Gastrocnemius medialis (tissue), 4 donors: ENCODE data around the gene PIAS1.

Experiments
- POLR2A ChIP-seq, 2 donors: fragments of 450-650 bp; IDR thresholded peaks; one replicate each; pipeline ENCODE4 v1.6.1; 2017; ENCODE audit warnings: antibody characterized with exemption in 2 of 2, mild to moderate bottlenecking in 2 of 2, moderate library complexity in 2 of 2
- TF ChIP-seq, protein P1 (sequence below), 5 experiments: fragments of 450-650 bp in 3 of 5; fragments of 200-600 bp in 2 of 5; sonication (generic) in 2 of 5; IDR thresholded peaks in 4 of 5; conservative IDR thresholded peaks in 1 of 5; 1 replicate in 4 of 5; 2 replicates in 1 of 5; pipeline ENCODE4 v1.5.1; 2016 to 2019; ENCODE audit warnings: antibody characterized with exemption in 5 of 5, mild to moderate bottlenecking in 3 of 5, moderate library complexity in 3 of 5

- TF ChIP-seq, protein P1, sequence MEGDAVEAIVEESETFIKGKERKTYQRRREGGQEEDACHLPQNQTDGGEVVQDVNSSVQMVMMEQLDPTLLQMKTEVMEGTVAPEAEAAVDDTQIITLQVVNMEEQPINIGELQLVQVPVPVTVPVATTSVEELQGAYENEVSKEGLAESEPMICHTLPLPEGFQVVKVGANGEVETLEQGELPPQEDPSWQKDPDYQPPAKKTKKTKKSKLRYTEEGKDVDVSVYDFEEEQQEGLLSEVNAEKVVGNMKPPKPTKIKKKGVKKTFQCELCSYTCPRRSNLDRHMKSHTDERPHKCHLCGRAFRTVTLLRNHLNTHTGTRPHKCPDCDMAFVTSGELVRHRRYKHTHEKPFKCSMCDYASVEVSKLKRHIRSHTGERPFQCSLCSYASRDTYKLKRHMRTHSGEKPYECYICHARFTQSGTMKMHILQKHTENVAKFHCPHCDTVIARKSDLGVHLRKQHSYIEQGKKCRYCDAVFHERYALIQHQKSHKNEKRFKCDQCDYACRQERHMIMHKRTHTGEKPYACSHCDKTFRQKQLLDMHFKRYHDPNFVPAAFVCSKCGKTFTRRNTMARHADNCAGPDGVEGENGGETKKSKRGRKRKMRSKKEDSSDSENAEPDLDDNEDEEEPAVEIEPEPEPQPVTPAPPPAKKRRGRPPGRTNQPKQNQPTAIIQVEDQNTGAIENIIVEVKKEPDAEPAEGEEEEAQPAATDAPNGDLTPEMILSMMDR (IDR thresholded peaks at IDR 0.05 in 4 of 5, conservative IDR thresholded peaks at IDR 0.05 in 1 of 5): no peak
- TF ChIP-seq POLR2A (IDR thresholded peaks at IDR 0.05): no peak
Measured at GRCh38 chr15:68032672-68033071, 21.4 kb upstream of the PIAS1 start.
